Lung (tissue), 12 donors: Measurements from ENCODE around the gene PCGF3. TPM values are rescaled to one million over a fixed set of nuclear protein-coding genes. Genes with fewer than 3 reads are reported as not detected.

Source experiments
- ATAC-seq: fragments of 200-7000 bp; cut with Tn5 transposase; one replicate; pipeline ENCODE4 v1.9.1; 2020; ENCODE audit warnings: moderate number of reproducible peaks; ENCODE audit not compliant: insufficient read depth, low FRiP score
- DNase-seq, 3 donors: peaks; one replicate each; pipeline ENCODE4 v3.0.0-alpha.2; 2013 to 2017
- H3K27ac ChIP-seq, 2 donors: one replicate each; pipeline ENCODE4 v1.5.1; 2013; ENCODE audit warnings: mild to moderate bottlenecking in 2 of 2, moderate library complexity in 2 of 2, control low read depth in 1 of 2, inconsistent platforms in 1 of 2, low read depth in 1 of 2, low read length in 1 of 2
- H3K27me3 ChIP-seq, 3 donors: one replicate each; pipeline ENCODE4 v1.5.1; 2013; ENCODE audit warnings: low read length in 2 of 3; ENCODE audit not compliant: control insufficient read depth in 3 of 3, insufficient read depth in 3 of 3
- H3K36me3 ChIP-seq, 4 donors: one replicate each; pipeline ENCODE4 v1.5.1; 2013; ENCODE audit warnings: low read length in 4 of 4, mild to moderate bottlenecking in 1 of 4, moderate library complexity in 1 of 4; ENCODE audit not compliant: control insufficient read depth in 4 of 4, insufficient read depth in 4 of 4
- H3K4me1 ChIP-seq, 5 donors: one replicate each; pipeline ENCODE4 v1.5.1; 2013; ENCODE audit warnings: low read length in 5 of 5, mild to moderate bottlenecking in 2 of 5, moderate library complexity in 1 of 5; ENCODE audit not compliant: control insufficient read depth in 5 of 5, insufficient read depth in 5 of 5
- H3K4me3 ChIP-seq: one replicate; pipeline ENCODE4 v1.5.1; 2013; ENCODE audit warnings: mild to moderate bottlenecking, control low read depth, moderate library complexity
- H3K9ac ChIP-seq, 2 donors: one replicate each; pipeline ENCODE4 v1.5.1; 2013; ENCODE audit warnings: low read length in 2 of 2, control low read depth in 1 of 2; ENCODE audit not compliant: insufficient read depth in 1 of 2
- H3K9me3 ChIP-seq, 4 donors: one replicate each; pipeline ENCODE4 v1.5.1; 2013; ENCODE audit warnings: low read length in 3 of 4, mild to moderate bottlenecking in 1 of 4, moderate library complexity in 1 of 4; ENCODE audit not compliant: control insufficient read depth in 4 of 4, insufficient read depth in 3 of 4
- CTCF ChIP-seq: IDR thresholded peaks from 2 replicates; pipeline ENCODE4 v1.5.1; 2012; ENCODE audit warnings: mild to moderate bottlenecking; ENCODE audit errors: control extremely low read depth, extremely low read depth
- WGBS, 2 donors: extraction: QIAGEN DNeasy Blood & Tissue Kit; methylation state at CpG; one replicate each; pipeline ENCODE4 v1.1.7; 2013; 5-methylcytosine and 5-hydroxymethylcytosine counted together
- polyA plus RNA-seq, 2 donors: library from polyadenylated mRNA; stranded (reverse); fragments of 200-250 nt; gene quantifications; one replicate each; pipeline ENCODE4 v1.2.1, GENCODE V29; 2013
- total RNA-seq, 2 donors: library from RNA; depleted of rRNA in 1 of 2; stranded (reverse); fragments of >200 nt in 1 of 2; gene quantifications; one replicate each; pipeline ENCODE4 v1.2.1, GENCODE V29; 2014 to 2021
- donor health status: control.
- donor health status: control.
- donor health status: Bipolar disorder and iron deficiency.
- donor health status: healthy.
- donor health status: DM: yes; HTN: yes; CAD: no.

Gene PCGF3
- total and polyA plus RNA-seq, 4 donors: 29.3 to 66.8 (median 43.3) TPM

DNA sequence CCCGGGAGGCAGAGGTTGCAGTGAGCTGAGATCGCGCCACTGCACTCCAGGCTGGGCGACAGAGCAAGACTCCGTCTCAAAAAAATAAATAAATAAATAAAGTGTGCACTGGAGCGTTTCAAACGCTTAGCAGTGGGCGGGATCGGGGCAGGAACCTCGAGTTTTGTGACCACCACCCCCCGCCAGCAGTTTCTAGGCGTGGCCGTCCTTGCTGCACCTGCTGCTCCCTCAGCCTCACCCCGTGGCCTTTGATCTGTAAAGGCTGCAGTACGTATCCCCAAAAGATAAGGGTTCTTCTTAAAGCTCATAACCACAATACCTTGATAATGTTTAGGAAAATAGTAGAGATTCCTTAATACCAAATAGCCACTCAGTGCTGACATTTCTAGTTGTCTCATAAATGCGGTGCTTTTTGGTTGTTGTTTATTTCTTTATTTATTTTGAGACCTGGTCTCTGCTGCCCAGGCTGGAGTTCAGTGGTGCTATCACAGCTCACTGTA is 33.2 kb downstream of the PCGF3 start:
- no peak overlapping the region for H3K9ac ChIP-seq
- H3K9me3 ChIP-seq: no peaks in the 10 kb centered on the region
- no peak for TF ChIP-seq CTCF
- peaks cover 17 to 35% (median 28%) of the 10 kb centered on the region in 4 donors for H3K36me3 ChIP-seq
- ATAC-seq (no peak), DNase-seq (no peak)
- H3K4me1 ChIP-seq: no peaks in the 10 kb centered on the region
- H3K27ac ChIP-seq: no peak overlapping the region
- WGBS, 2 donors: 90 to 92% methylated on average over 16 of the region's 16 CpGs
- H3K4me3 ChIP-seq: no peak overlapping the region
- no peaks in the 10 kb centered on the region for H3K27me3 ChIP-seq

- H3K36me3 ChIP-seq: peaks cover 19 to 33% (median 23%) of the 10 kb centered on the region in 4 donors
- no peak overlapping the region for H3K9ac ChIP-seq
- H3K27me3 ChIP-seq: no peaks in the 10 kb centered on the region
- no peak overlapping the region for H3K4me3 ChIP-seq
- H3K4me1 ChIP-seq: no peaks in the 10 kb centered on the region
- no peak overlapping the region for H3K27ac ChIP-seq
- no peak for TF ChIP-seq CTCF
- 95 to 99% methylated on average over 22 of the region's 22 CpGs for WGBS, 2 donors
- no peaks in the 10 kb centered on the region for H3K9me3 ChIP-seq
- DNase-seq (no peak), ATAC-seq (no peak)
Observed at GRCh38 chr4:739569-739968, 33.9 kb downstream of the PCGF3 start.

- Histone ChIP-seq H3K27ac (no peak overlapping the region), H3K4me3 (no peak overlapping the region), H3K36me3 (peaks cover 15 to 29% (median 20%) of the 10 kb centered on the region in 4 donors), H3K27me3 (no peaks in the 10 kb centered on the region), H3K4me1 (no peaks in the 10 kb centered on the region), H3K9ac (no peak overlapping the region), H3K9me3 (no peaks in the 10 kb centered on the region)
- no peak for DNase-seq
- WGBS, 2 donors: 89 to 91% methylated on average over 12 of the region's 12 CpGs
- TF ChIP-seq CTCF: no peak
- ATAC-seq: no peak
Observed at GRCh38 chr4:740011-740410, 34.4 kb downstream of the PCGF3 start.
